ENCODE results near the gene SLC22A3. TPM values are rescaled to one million over a fixed set of nuclear protein-coding genes. Genes with fewer than 3 reads are reported as not detected.

The SLC22A3 gene
- total and polyA plus RNA-seq, 2 of the 13 experiments (the other 11 are each of a cell fraction or from before 2014, with no cell fraction given): 12.0 to 31.5 TPM

GRCh38 chr6:160347259-160348222, 637 bp upstream of the SLC22A3 start (continued):
- TF ChIP-seq ZFP36 (IDR thresholded peaks at IDR 0.05; ENCODE audit: borderline replicate concordance, low read depth, low read length, partially characterized antibody): no peak
- no peak for TF ChIP-seq ZNF10 (CRISPR knock-in tag; IDR thresholded peaks at IDR 0.05; ENCODE audit: borderline replicate concordance, low read depth)
- TF ChIP-seq CCAR2 (optimal IDR thresholded peaks at IDR 0.05; ENCODE audit: low read depth, low read length): no peak
- TF ChIP-seq ZNF430 (CRISPR knock-in tag; IDR thresholded peaks at IDR 0.05): peak; percentile 68; the same call in 1 of the 2 replicates
- TF ChIP-seq SMAD1 (CRISPR knock-in tag; IDR thresholded peaks at IDR 0.05; ENCODE audit: borderline replicate concordance, low read depth): no peak
- TF ChIP-seq, protein P1, sequence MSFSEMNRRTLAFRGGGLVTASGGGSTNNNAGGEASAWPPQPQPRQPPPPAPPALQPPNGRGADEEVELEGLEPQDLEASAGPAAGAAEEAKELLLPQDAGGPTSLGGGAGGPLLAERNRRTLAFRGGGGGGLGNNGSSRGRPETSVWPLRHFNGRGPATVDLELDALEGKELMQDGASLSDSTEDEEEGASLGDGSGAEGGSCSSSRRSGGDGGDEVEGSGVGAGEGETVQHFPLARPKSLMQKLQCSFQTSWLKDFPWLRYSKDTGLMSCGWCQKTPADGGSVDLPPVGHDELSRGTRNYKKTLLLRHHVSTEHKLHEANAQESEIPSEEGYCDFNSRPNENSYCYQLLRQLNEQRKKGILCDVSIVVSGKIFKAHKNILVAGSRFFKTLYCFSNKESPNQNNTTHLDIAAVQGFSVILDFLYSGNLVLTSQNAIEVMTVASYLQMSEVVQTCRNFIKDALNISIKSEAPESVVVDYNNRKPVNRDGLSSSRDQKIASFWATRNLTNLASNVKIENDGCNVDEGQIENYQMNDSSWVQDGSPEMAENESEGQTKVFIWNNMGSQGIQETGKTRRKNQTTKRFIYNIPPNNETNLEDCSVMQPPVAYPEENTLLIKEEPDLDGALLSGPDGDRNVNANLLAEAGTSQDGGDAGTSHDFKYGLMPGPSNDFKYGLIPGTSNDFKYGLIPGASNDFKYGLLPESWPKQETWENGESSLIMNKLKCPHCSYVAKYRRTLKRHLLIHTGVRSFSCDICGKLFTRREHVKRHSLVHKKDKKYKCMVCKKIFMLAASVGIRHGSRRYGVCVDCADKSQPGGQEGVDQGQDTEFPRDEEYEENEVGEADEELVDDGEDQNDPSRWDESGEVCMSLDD (CRISPR knock-in tag; IDR thresholded peaks at IDR 0.05; ENCODE audit: borderline replicate concordance): 0 out of 2 replicates have a peak, but pooled peaks have one; percentile 8
- no peak for TF ChIP-seq RAD51 (IDR thresholded peaks at IDR 0.05; ENCODE audit: borderline replicate concordance)
- no peak for TF ChIP-seq TEAD3 (CRISPR knock-in tag; optimal IDR thresholded peaks at IDR 0.05; ENCODE audit: borderline replicate concordance)
- TF ChIP-seq ZNF749 (CRISPR knock-in tag; IDR thresholded peaks at IDR 0.05; ENCODE audit: borderline replicate concordance): no peak
- TF ChIP-seq, protein P2, sequence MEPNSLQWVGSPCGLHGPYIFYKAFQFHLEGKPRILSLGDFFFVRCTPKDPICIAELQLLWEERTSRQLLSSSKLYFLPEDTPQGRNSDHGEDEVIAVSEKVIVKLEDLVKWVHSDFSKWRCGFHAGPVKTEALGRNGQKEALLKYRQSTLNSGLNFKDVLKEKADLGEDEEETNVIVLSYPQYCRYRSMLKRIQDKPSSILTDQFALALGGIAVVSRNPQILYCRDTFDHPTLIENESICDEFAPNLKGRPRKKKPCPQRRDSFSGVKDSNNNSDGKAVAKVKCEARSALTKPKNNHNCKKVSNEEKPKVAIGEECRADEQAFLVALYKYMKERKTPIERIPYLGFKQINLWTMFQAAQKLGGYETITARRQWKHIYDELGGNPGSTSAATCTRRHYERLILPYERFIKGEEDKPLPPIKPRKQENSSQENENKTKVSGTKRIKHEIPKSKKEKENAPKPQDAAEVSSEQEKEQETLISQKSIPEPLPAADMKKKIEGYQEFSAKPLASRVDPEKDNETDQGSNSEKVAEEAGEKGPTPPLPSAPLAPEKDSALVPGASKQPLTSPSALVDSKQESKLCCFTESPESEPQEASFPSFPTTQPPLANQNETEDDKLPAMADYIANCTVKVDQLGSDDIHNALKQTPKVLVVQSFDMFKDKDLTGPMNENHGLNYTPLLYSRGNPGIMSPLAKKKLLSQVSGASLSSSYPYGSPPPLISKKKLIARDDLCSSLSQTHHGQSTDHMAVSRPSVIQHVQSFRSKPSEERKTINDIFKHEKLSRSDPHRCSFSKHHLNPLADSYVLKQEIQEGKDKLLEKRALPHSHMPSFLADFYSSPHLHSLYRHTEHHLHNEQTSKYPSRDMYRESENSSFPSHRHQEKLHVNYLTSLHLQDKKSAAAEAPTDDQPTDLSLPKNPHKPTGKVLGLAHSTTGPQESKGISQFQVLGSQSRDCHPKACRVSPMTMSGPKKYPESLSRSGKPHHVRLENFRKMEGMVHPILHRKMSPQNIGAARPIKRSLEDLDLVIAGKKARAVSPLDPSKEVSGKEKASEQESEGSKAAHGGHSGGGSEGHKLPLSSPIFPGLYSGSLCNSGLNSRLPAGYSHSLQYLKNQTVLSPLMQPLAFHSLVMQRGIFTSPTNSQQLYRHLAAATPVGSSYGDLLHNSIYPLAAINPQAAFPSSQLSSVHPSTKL (CRISPR knock-in tag; IDR thresholded peaks at IDR 0.05): no peak
- TF ChIP-seq MEIS1 (CRISPR knock-in tag; IDR thresholded peaks at IDR 0.05; ENCODE audit: borderline replicate concordance): no peak
- TF ChIP-seq ZFP62 (CRISPR knock-in tag; IDR thresholded peaks at IDR 0.05): no peak
- TF ChIP-seq, protein P3, sequence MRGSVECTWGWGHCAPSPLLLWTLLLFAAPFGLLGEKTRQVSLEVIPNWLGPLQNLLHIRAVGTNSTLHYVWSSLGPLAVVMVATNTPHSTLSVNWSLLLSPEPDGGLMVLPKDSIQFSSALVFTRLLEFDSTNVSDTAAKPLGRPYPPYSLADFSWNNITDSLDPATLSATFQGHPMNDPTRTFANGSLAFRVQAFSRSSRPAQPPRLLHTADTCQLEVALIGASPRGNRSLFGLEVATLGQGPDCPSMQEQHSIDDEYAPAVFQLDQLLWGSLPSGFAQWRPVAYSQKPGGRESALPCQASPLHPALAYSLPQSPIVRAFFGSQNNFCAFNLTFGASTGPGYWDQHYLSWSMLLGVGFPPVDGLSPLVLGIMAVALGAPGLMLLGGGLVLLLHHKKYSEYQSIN (CRISPR knock-in tag; IDR thresholded peaks at IDR 0.05; ENCODE audit: borderline replicate concordance): no peak
- TF ChIP-seq ZNF451 (CRISPR knock-in tag; IDR thresholded peaks at IDR 0.05): no peak
- peak; percentile 62; the same call in 1 of the 2 replicates for TF ChIP-seq ZSCAN25 (CRISPR knock-in tag; IDR thresholded peaks at IDR 0.05)
- no peak for TF ChIP-seq MLLT10 (CRISPR knock-in tag; IDR thresholded peaks at IDR 0.05)
- no peak for TF ChIP-seq ZFP37 (CRISPR knock-in tag; IDR thresholded peaks at IDR 0.05; ENCODE audit: borderline replicate concordance)
- TF ChIP-seq SP1 (IDR thresholded peaks at IDR 0.05): no peak
- TF ChIP-seq SP1 (CRISPR knock-in tag; IDR thresholded peaks at IDR 0.05): no peak
- TF ChIP-seq ZNF883 (CRISPR knock-in tag; IDR thresholded peaks at IDR 0.05; ENCODE audit: not compliant biosample characterization): no peak
- TF ChIP-seq ZMYM2 (CRISPR knock-in tag; IDR thresholded peaks at IDR 0.05): no peak; the same call in 1 of the 2 replicates

Measured in HepG2 (cell line).